Endothelial cell of umbilical vein (primary cell): ENCODE results near the gene PEX3. TPM values are rescaled to one million over a fixed set of nuclear protein-coding genes. Genes with fewer than 3 reads are reported as not detected.

ENCODE experiments used
- BruUV-seq: library from RNA; stranded (reverse); fragments of 400-500 nt; replicated peaks from 2 replicates; lab custom pipeline; 2021; lab: Mats Ljungman, UMichigan
- CTCF ChIA-PET: fragments of 300-600, 350-600 bp; sonication (Branson Sonifier 250); formaldehyde crosslinking; loops from one replicate; lab custom pipeline; 2021; ENCODE audit warnings: antibody characterized with exemption, inconsistent platforms; lab: Charles Lee
- POLR2A ChIA-PET: fragments of 300-600, 350-600 bp; sonication (Branson Sonifier 250); formaldehyde crosslinking; loops from one replicate; lab custom pipeline; 2021; ENCODE audit warnings: antibody characterized with exemption, inconsistent platforms; lab: Charles Lee
- DNase-seq: peaks from one replicate; pipeline ENCODE4 v3.0.0-alpha.2; 2011; ENCODE audit warnings: low read depth, low spot score
- FAIRE-seq: peaks from 2 replicates; lab custom pipeline; 2011; peaks lifted over from hg19 to GRCh38; lab: Jason Lieb, UNC
- H2AFZ ChIP-seq: 2 replicates; pipeline ENCODE4 v1.6.0; 2012; ENCODE audit warnings: low read depth, low read length, control low read depth, inconsistent platforms
- H3K27ac ChIP-seq: 2 replicates; pipeline ENCODE4 v1.5.1; 2011; ENCODE audit warnings: low read depth, mild to moderate bottlenecking, control low read depth, low read length, moderate library complexity; ENCODE audit not compliant: insufficient read depth
- H3K27me3 ChIP-seq, 2 experiments: 2 replicates each; pipeline versions ENCODE4 v1.6.0 to v1.6.1; 2011; ENCODE audit warnings: low read length in 2 of 2, mixed read lengths in 1 of 2; ENCODE audit not compliant: control insufficient read depth in 2 of 2, insufficient read depth in 2 of 2
- H3K36me3 ChIP-seq, 2 experiments: 2 replicates in 1 of 2; 3 replicates in 1 of 2; pipeline ENCODE4 v1.5.1; 2011; ENCODE audit warnings: low read length in 2 of 2, mild to moderate bottlenecking in 1 of 2, moderate library complexity in 1 of 2; ENCODE audit not compliant: control insufficient read depth in 2 of 2, insufficient read depth in 2 of 2; ENCODE audit errors: extremely low read depth in 1 of 2
- H3K4me1 ChIP-seq: 3 replicates; pipeline ENCODE4 v1.5.1; 2011; ENCODE audit warnings: mild to moderate bottlenecking, low read length; ENCODE audit not compliant: control insufficient read depth, insufficient read depth; ENCODE audit errors: extremely low read depth
- H3K4me2 ChIP-seq: 2 replicates; pipeline ENCODE4 v1.6.1; 2011; ENCODE audit warnings: low read length, control low read depth, mixed read lengths; ENCODE audit not compliant: insufficient read depth
- H3K4me3 ChIP-seq, 3 experiments: fragments of 200-600 bp in 1 of 3; sonication (generic), shearing (Covaris generic) in 1 of 3; replicated peaks in 1 of 3; 2 replicates each; pipeline ENCODE4 v1.5.1; 2011 to 2016; ENCODE audit warnings: control low read depth in 3 of 3, low read length in 3 of 3, mild to moderate bottlenecking in 2 of 3, inconsistent platforms in 1 of 3, low read depth in 1 of 3, moderate library complexity in 1 of 3; ENCODE audit not compliant: insufficient read depth in 1 of 3
- H3K79me2 ChIP-seq: 2 replicates; pipeline ENCODE4 v1.6.0; 2012; ENCODE audit warnings: low read length, inconsistent platforms; ENCODE audit not compliant: control insufficient read depth, insufficient read depth
- H3K9ac ChIP-seq: replicated peaks from 2 replicates; pipeline ENCODE3; 2011; ENCODE audit warnings: low read length, control low read depth; ENCODE audit not compliant: insufficient read depth; ENCODE audit errors: extremely low read depth
- H3K9me1 ChIP-seq: replicated peaks from 3 replicates; pipeline ENCODE4 v1.6.0; 2011; ENCODE audit warnings: mild to moderate bottlenecking, low read length; ENCODE audit not compliant: control insufficient read depth, insufficient read depth; ENCODE audit errors: extremely low read depth
- H3K9me3 ChIP-seq: replicated peaks from 2 replicates; pipeline ENCODE4 v1.5.1; 2012; ENCODE audit warnings: low read length, inconsistent platforms; ENCODE audit not compliant: control insufficient read depth, insufficient read depth
- H4K20me1 ChIP-seq: replicated peaks from 2 replicates; pipeline ENCODE3; 2011; ENCODE audit warnings: mild to moderate bottlenecking, low read length; ENCODE audit not compliant: control insufficient read depth, insufficient read depth; ENCODE audit errors: extremely low read depth
- CTCF ChIP-seq, 2 donors: IDR thresholded peaks; 1 replicate in 1 of 2; 2 replicates in 1 of 2; pipeline ENCODE4 v1.5.1; 2011; ENCODE audit warnings: low read length in 2 of 2, mild to moderate bottlenecking in 2 of 2, moderate library complexity in 2 of 2, control low read depth in 1 of 2, inconsistent platforms in 1 of 2, low read depth in 1 of 2; ENCODE audit not compliant: insufficient read depth in 1 of 2; ENCODE audit errors: extremely low read depth in 1 of 2
- EZH2 ChIP-seq: IDR thresholded peaks from 2 replicates; pipeline ENCODE4 v1.6.1; 2012; ENCODE audit warnings: borderline replicate concordance, low read depth, mild to moderate bottlenecking, moderate library complexity, low read length, inconsistent platforms; ENCODE audit not compliant: severe bottlenecking
- FOS ChIP-seq: IDR thresholded peaks from 2 replicates; pipeline ENCODE4 v1.6.1; 2011; ENCODE audit warnings: mild to moderate bottlenecking, low read length, moderate library complexity, borderline replicate concordance; ENCODE audit not compliant: insufficient read depth
- GATA2 ChIP-seq: IDR thresholded peaks from 2 replicates; pipeline ENCODE4 v1.7.0; 2011; ENCODE audit warnings: low read depth, mild to moderate bottlenecking, moderate library complexity, mixed read lengths, low read length; ENCODE audit not compliant: insufficient read length, insufficient read depth
- JUN ChIP-seq: IDR thresholded peaks from 2 replicates; pipeline ENCODE4 v1.6.1; 2011; ENCODE audit warnings: borderline replicate concordance, low read depth; ENCODE audit not compliant: insufficient read length, insufficient read depth
- MAX ChIP-seq: IDR thresholded peaks from 2 replicates; pipeline ENCODE4 v1.6.1; 2011; ENCODE audit not compliant: insufficient read depth, insufficient read length
- MYC ChIP-seq: IDR thresholded peaks from one replicate; pipeline ENCODE4 v1.6.1; 2011; ENCODE audit warnings: mild to moderate bottlenecking, low read depth, low read length
- POLR2A ChIP-seq: IDR thresholded peaks from 2 replicates; pipeline ENCODE4 v1.6.1; 2012; ENCODE audit warnings: low read depth, mild to moderate bottlenecking, control low read depth, low read length
- POLR2AphosphoS5 ChIP-seq: IDR thresholded peaks from 2 replicates; pipeline ENCODE4 v1.6.1; 2012; ENCODE audit warnings: low read depth, mild to moderate bottlenecking, control low read depth, low read length, moderate library complexity; ENCODE audit not compliant: insufficient read depth
- dilution Hi-C: fragments of 300-500 bp; cut with MboI; formaldehyde crosslinking; loops from one replicate; pipeline ENCODE4 v1.15.0; 2019; ENCODE audit warnings: low sequenced_read_pairs; ENCODE audit not compliant: extremely low pct_ligation_motif_present
- intact Hi-C: fragments of 100-400 bp; cut with micrococcal nuclease; formaldehyde crosslinking; loops from one replicate; pipeline ENCODE4 v1.10.0; 2022
- polyA plus RNA-seq, 4 experiments: library from polyadenylated mRNA; depleted of rRNA in 3 of 4; stranded (reverse) in 3 of 4; unstranded in 1 of 4; fragments of >200 nt; gene quantifications; 2 replicates each; pipeline versions ENCODE4 v1.2.1 to v1.2.3, GENCODE V29; 2011 to 2012; ENCODE audit warnings: missing spikeins in 1 of 4
- total RNA-seq: library from RNA; stranded (reverse); gene quantifications from 2 replicates; pipeline ENCODE4 v1.2.3, GENCODE V29; 2021

PEX3 gene
- total and polyA plus RNA-seq, 2 donors (not counting 3 experiments of a cell fraction or from before 2014, with no cell fraction given) = 8.7 to 21.7 TPM

GRCh38 chr6:143539734-143540133, 89.1 kb downstream of the PEX3 start:
- H2AFZ ChIP-seq = no peak overlapping the region
- no peak overlapping the region for H3K4me2 ChIP-seq
- intact Hi-C loops (no loop called here), dilution Hi-C loops (no loop called here)
- no peaks in the 10 kb centered on the region for H3K36me3 ChIP-seq
- H3K4me3 ChIP-seq = no peak overlapping the region
- no peaks in the 10 kb centered on the region for H3K27me3 ChIP-seq
- POLR2A ChIA-PET = no interaction called here
- TF ChIP-seq JUN = no peak
- TF ChIP-seq MYC = no peak
- TF ChIP-seq EZH2 = no peak
- no peak for TF ChIP-seq MAX
- TF ChIP-seq GATA2 = no peak
- no peak for TF ChIP-seq POLR2A
- TF ChIP-seq CTCF (IDR thresholded peaks at IDR 0.05; ENCODE audit: extremely low read depth in 1 of 2, insufficient read depth in 1 of 2, low read depth in 1 of 2, low read length in 2 of 2) = no peak
- no peak for TF ChIP-seq POLR2AphosphoS5
- TF ChIP-seq FOS = no peak
- no peak overlapping the region for H3K27ac ChIP-seq
- H3K9me1 ChIP-seq = no peaks in the 10 kb centered on the region
- FAIRE-seq (no peak), DNase-seq (no peak)
- H3K9me3 ChIP-seq = no peaks in the 10 kb centered on the region
- no peak overlapping the region for H3K9ac ChIP-seq
- BruUV-seq = no TSS peak
- H3K79me2 ChIP-seq = peaks cover 2% of the 10 kb centered on the region
- CTCF ChIA-PET = no interaction called here
- no peaks in the 10 kb centered on the region for H4K20me1 ChIP-seq
- no peaks in the 10 kb centered on the region for H3K4me1 ChIP-seq
